ENCODE results near the gene WARS2. TPM values are rescaled to one million over a fixed set of nuclear protein-coding genes. Genes with fewer than 3 reads are reported as not detected.

Gene WARS2
- total RNA-seq, 1 donor from 2014 or later, result 8.9 TPM

GRCh38 chr1:119146466-119146865 is 6.0 kb upstream of the WARS2 start:
- Histone ChIP-seq H3K27me3 (ENCODE audit: low read depth) (no peaks in the 10 kb centered on the region), H3K4me1 (peaks cover 8% of the 10 kb centered on the region), H3K4me3 (no peak overlapping the region), H3K27ac (no peak overlapping the region), H3K36me3 (no peaks in the 10 kb centered on the region), H3K9me3 (no peaks in the 10 kb centered on the region)
- intact Hi-C loops (cut with DNase I), result no loop called here
- no peak for TF ChIP-seq CTCF (IDR thresholded peaks at IDR 0.05)
- ATAC-seq, result no peak
- no peak for DNase-seq

DNA sequence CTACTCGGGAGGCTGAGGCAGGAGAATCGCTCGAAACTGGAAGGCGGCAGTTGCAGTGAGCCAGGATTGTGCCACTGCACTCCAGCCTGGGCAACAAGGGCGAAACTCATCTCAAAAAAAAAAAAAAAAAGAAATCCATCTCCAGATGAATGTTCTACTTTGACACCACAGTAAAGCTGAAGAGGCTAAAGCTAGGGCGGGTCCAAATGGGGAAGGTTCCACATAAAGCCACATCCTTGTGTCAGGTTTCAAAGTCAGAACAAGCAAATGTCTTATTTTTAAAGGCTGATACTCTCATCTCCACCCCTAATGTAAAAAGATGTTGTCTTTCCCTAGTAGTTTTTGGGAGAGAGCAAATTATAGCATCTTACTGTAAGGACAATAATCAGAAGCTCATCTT is 4.4 kb upstream of the WARS2 start:
- intact Hi-C loops (cut with DNase I), result no loop called here
- H3K4me3 ChIP-seq, result no peak overlapping the region
- DNase-seq (no peak), ATAC-seq (no peak)
- no peaks in the 10 kb centered on the region for H3K27me3 ChIP-seq (ENCODE audit: low read depth)
- no peaks in the 10 kb centered on the region for H3K36me3 ChIP-seq
- peaks cover 14% of the 10 kb centered on the region for H3K4me1 ChIP-seq
- TF ChIP-seq CTCF (IDR thresholded peaks at IDR 0.05), result no peak
- no peak overlapping the region for H3K27ac ChIP-seq
- no peaks in the 10 kb centered on the region for H3K9me3 ChIP-seq

DNA sequence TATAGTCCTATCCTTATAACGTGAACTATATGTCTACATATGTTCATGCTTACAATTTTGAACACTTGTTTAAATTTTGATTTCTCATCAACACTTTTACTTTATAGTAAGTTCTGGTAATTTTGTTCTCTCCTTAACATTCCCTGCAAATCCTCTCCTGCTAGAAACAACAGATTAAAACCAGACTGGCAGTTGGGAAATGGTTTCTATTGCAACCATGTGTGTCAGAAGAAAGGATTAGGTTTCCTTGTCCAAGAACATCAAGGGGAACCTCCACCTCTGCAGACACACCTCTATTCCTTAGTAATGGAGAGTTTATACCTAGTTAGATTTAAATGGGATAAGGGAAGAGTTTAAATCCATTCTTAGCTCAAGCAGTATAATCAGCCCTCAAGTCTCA is 3.3 kb upstream of the WARS2 start:
- Histone ChIP-seq H3K4me3 (no peak overlapping the region), H3K27ac (no peak overlapping the region), H3K9me3 (no peaks in the 10 kb centered on the region), H3K36me3 (no peaks in the 10 kb centered on the region), H3K27me3 (ENCODE audit: low read depth) (no peaks in the 10 kb centered on the region), H3K4me1 (peaks cover 19% of the 10 kb centered on the region)
- no peak for DNase-seq
- intact Hi-C loops (cut with DNase I), result no loop called here
- no peak for ATAC-seq
- no peak for TF ChIP-seq CTCF (IDR thresholded peaks at IDR 0.05)

GRCh38 chr1:119141660-119142059 is 1.2 kb upstream of the WARS2 start:
- Histone ChIP-seq H3K27ac (no peak overlapping the region), H3K4me1 (peaks cover 19% of the 10 kb centered on the region), H3K36me3 (no peaks in the 10 kb centered on the region), H3K27me3 (ENCODE audit: low read depth) (no peaks in the 10 kb centered on the region), H3K4me3 (no peak overlapping the region), H3K9me3 (no peaks in the 10 kb centered on the region)
- no peak for ATAC-seq
- intact Hi-C loops (cut with DNase I), result no loop called here
- DNase-seq, result no peak
- no peak for TF ChIP-seq CTCF (IDR thresholded peaks at IDR 0.05)

DNA sequence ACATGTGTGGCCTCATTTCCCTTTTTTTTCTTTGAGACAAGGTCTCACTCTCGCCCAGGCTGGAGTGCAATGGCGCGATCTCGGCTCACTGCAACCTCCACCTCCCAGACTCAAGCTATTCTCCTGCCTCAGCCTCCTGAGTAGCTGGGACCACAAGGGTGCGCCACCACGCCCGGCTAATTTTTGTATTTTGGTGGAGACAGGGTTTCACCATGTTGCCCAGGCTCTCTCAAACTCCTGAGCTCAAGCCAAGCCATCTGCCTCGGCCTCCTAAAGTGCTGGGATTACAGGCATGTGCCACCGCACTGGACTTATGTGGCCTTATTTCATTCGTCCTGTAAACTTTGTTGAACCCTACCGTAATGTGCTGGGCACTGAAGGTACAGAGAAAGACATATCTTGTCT is 569 bp upstream of the WARS2 start:
- peaks cover 19% of the 10 kb centered on the region for H3K4me1 ChIP-seq
- no peak for ATAC-seq
- peak overlapping the region; percentile 64 for H3K4me3 ChIP-seq
- no peaks in the 10 kb centered on the region for H3K9me3 ChIP-seq
- DNase-seq, result no peak
- no peak for TF ChIP-seq CTCF (IDR thresholded peaks at IDR 0.05)
- H3K27me3 ChIP-seq (ENCODE audit: low read depth), result no peaks in the 10 kb centered on the region
- intact Hi-C loops (cut with DNase I), result no loop called here
- H3K36me3 ChIP-seq, result no peaks in the 10 kb centered on the region
- H3K27ac ChIP-seq, result peak overlapping the region; percentile 99

- Histone ChIP-seq H3K27me3 (ENCODE audit: low read depth) (no peaks in the 10 kb centered on the region), H3K36me3 (no peaks in the 10 kb centered on the region), H3K9me3 (no peaks in the 10 kb centered on the region), H3K4me1 (peaks cover 19% of the 10 kb centered on the region), H3K4me3 (peak overlapping the region; percentile 64), H3K27ac (peak overlapping the region; percentile 99)
- TF ChIP-seq CTCF (IDR thresholded peaks at IDR 0.05), result no peak
- DNase-seq (no peak), ATAC-seq (peak; percentile 33 to 34)
- intact Hi-C loops (cut with DNase I), result no loop called here
These were observed 636 bp downstream of the WARS2 start for GRCh38 chr1:119139857-119140176.

Measured in lower lobe of right lung (tissue), 2 donors.